ENCODE data around the gene DDX25. TPM values are rescaled to one million over a fixed set of nuclear protein-coding genes. Genes with fewer than 3 reads are reported as not detected.

The DDX25 gene
- total RNA-seq, 2 experiments from 2014 or later = not detected

DNA sequence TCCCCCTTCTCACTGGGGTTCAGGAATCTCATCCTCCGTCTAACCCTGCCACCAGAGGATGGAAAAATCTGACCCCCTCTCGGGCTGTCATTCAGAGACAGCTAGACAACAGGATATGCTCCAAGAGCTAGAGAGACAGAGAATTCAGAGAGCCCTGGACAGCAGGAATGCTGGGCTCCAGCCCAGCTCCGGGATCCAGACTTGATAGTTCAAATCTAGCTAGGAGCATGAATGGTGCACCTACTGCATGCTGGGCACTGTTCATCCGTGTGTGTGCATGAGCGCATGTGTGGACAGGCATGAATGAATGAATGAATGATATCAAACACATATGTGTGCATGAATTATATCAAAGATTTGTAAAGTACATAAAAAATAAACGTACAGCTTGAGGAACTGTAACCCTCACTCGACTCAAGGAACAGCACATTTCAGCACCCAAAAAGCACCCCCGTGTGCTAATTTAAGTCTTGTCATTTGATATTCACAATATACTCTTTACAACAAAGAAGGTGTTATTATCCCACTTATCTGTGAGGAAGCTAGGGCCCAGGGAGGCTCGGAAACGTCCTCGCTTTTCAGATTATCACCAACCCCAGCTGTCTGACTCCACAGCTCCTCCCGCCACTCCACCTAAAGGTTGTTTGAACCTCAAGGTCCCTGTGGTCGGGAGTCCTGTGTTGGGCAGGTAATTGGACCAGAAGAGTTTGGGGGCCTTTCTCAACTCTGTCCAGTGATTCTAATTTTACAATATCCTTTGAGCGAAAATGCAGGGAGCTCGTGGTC is 40.9 kb downstream of the DDX25 start:
- Histone ChIP-seq H3K27ac (ENCODE audit: low read depth in 1 of 2, low read length in 2 of 2) (no peak overlapping the region), H3K9me3 (ENCODE audit: control insufficient read depth in 1 of 2, insufficient read depth in 1 of 2, low read length in 2 of 2) (no peaks in the 10 kb centered on the region), H3K4me1 (ENCODE audit: insufficient read depth, low read length) (peaks cover 7% of the 10 kb centered on the region), H3K4me3 (ENCODE audit: low read length) (no peak overlapping the region), H3K36me3 (ENCODE audit: insufficient read depth, low read length) (no peaks in the 10 kb centered on the region), H3K27me3 (ENCODE audit: control insufficient read depth in 1 of 2, insufficient read depth in 2 of 2, low read length in 2 of 2) (peaks cover 0 to 3% of the 10 kb centered on the region in 2 experiments)
- H3K27me3 Mint-ChIP-seq = no peaks in the 10 kb centered on the region
- ChIA-PET CTCF (no interaction called here), POLR2A (no interaction called here)
- intact Hi-C loops (cut with DNase I, micrococcal nuclease) = no loop called here
- peaks cover 6% of the 10 kb centered on the region for H3K4me1 Mint-ChIP-seq (ENCODE audit: low read depth)
- DNase-seq (no peak), ATAC-seq (ENCODE audit: poor library complexity) (no peak)
- no peak overlapping the region for H3K27ac Mint-ChIP-seq
- H3K36me3 Mint-ChIP-seq (ENCODE audit: low read depth) = no peaks in the 10 kb centered on the region
- TF ChIP-seq, protein P1, sequence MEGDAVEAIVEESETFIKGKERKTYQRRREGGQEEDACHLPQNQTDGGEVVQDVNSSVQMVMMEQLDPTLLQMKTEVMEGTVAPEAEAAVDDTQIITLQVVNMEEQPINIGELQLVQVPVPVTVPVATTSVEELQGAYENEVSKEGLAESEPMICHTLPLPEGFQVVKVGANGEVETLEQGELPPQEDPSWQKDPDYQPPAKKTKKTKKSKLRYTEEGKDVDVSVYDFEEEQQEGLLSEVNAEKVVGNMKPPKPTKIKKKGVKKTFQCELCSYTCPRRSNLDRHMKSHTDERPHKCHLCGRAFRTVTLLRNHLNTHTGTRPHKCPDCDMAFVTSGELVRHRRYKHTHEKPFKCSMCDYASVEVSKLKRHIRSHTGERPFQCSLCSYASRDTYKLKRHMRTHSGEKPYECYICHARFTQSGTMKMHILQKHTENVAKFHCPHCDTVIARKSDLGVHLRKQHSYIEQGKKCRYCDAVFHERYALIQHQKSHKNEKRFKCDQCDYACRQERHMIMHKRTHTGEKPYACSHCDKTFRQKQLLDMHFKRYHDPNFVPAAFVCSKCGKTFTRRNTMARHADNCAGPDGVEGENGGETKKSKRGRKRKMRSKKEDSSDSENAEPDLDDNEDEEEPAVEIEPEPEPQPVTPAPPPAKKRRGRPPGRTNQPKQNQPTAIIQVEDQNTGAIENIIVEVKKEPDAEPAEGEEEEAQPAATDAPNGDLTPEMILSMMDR (IDR thresholded peaks at IDR 0.05) = no peak
- H3K4me3 Mint-ChIP-seq = no peak overlapping the region
- no peaks in the 10 kb centered on the region for H3K9me3 Mint-ChIP-seq

DNA sequence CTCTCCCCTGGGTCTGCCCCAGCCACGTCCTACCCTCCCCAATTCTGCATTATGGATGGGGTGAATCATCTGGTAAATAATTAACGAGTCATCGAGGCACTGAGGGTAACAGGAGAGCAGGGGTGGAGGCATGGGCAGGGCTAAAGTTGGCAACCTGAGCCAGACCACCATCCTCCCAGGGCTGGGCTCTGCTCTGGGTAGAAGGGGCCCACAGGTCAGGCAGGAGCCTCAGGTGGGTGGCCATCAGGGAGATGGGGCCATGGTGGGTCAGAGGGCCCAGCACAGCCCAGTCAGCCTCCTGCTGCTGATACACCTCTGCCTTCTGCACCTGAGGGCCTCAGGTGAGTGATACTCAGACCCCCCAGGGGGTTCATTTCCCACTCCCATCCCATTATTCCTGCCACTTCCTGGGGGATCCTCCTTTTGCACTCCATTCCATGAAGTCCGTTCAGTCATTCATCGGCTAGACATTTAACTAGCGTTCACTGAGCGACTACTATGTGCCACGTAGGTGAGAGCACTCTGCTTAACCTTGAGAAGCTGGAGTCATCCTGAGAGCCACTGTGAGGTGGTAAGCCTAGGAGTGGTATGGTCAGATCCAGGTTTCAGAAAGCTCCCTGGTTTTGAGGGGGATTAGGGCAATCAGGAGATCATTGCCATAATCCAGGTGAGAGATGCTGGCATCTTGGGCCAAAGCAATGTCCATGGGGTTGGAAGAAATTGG is 41.7 kb downstream of the DDX25 start, which contains the start of gene VSIG10L2:
VSIG10L2 (plus strand) TSS at position 248 of the 724 bp plus-strand sequence; CDS start at position 260, 12 bp downstream.
- Histone ChIP-seq H3K36me3 (ENCODE audit: insufficient read depth, low read length) (no peaks in the 10 kb centered on the region), H3K9me3 (ENCODE audit: control insufficient read depth in 1 of 2, insufficient read depth in 1 of 2, low read length in 2 of 2) (no peaks in the 10 kb centered on the region), H3K4me3 (ENCODE audit: low read length) (no peak within 1 kb of the TSS), H3K4me1 (ENCODE audit: insufficient read depth, low read length) (peaks cover 7% of the 10 kb centered on the region), H3K27me3 (ENCODE audit: control insufficient read depth in 1 of 2, insufficient read depth in 2 of 2, low read length in 2 of 2) (peaks cover 0 to 3% of the 10 kb centered on the region in 2 experiments), H3K27ac (ENCODE audit: low read depth in 1 of 2, low read length in 2 of 2) (no peak within 1 kb of the TSS)
- H3K4me1 Mint-ChIP-seq (ENCODE audit: low read depth) = peaks cover 6% of the 10 kb centered on the region
- CTCF ChIA-PET = no interaction called here
- no peak within 1 kb of the TSS for H3K27ac Mint-ChIP-seq
- H3K27me3 Mint-ChIP-seq = no peaks in the 10 kb centered on the region
- no peak for ATAC-seq (ENCODE audit: poor library complexity)
- H3K9me3 Mint-ChIP-seq = no peaks in the 10 kb centered on the region
- H3K4me3 Mint-ChIP-seq = no peak within 1 kb of the TSS
- TF ChIP-seq, protein P1 (IDR thresholded peaks at IDR 0.05) = no peak
- no peaks in the 10 kb centered on the region for H3K36me3 Mint-ChIP-seq (ENCODE audit: low read depth)
- POLR2A ChIA-PET = interaction anchor here (0.6 kb wide), 1 partner anchor 46 kb away, joined by 3 read pairs; no protein-coding TSS in a partner anchor
- intact Hi-C loops (cut with DNase I, micrococcal nuclease) = no loop called here
- no peak for DNase-seq

DNA sequence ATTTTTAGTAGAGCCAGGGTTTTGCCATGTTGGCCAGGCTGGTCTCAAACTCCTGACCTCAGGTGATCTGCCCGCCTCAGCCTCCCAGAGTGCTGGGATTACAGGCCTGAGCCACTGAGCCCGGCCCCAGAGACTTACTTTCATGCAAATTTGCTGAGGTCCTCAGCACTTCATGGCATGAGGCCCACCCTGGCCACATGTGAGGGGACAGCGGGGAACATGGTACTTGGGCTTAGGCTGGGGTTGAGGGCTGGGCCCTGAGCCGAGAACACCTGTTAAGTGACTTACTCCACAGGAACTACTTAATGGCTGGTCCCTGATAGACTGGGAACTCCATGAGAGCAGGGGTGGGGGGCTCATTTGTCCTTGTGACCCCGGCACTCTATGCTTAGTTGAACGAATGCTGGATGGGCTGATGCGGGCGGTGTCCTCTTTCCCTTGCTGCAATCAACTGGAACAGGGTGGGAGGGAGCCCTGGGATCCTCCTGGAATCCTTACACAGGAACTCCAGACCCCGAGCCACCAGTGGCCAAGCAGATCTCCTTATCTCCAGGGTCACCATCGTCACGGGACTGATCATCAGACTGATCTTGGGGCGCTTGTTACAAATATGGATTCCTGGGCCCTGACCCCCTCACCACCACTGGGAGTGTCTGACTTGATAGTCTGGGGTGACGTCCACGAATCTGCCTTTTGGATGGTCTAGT is 42.6 kb downstream of the DDX25 start:
- Histone ChIP-seq H3K27ac (ENCODE audit: low read depth in 1 of 2, low read length in 2 of 2) (no peak overlapping the region), H3K4me3 (ENCODE audit: low read length) (no peak overlapping the region), H3K9me3 (ENCODE audit: control insufficient read depth in 1 of 2, insufficient read depth in 1 of 2, low read length in 2 of 2) (no peaks in the 10 kb centered on the region), H3K4me1 (ENCODE audit: insufficient read depth, low read length) (peaks cover 6% of the 10 kb centered on the region), H3K36me3 (ENCODE audit: insufficient read depth, low read length) (no peaks in the 10 kb centered on the region), H3K27me3 (ENCODE audit: control insufficient read depth in 1 of 2, insufficient read depth in 2 of 2, low read length in 2 of 2) (peaks cover 0 to 3% of the 10 kb centered on the region in 2 experiments)
- POLR2A ChIA-PET = no interaction called here
- Mint-ChIP-seq H3K4me1 (ENCODE audit: low read depth) (peaks cover 6% of the 10 kb centered on the region), H3K27me3 (no peaks in the 10 kb centered on the region), H3K4me3 (no peak overlapping the region), H3K27ac (no peak overlapping the region), H3K9me3 (no peaks in the 10 kb centered on the region), H3K36me3 (ENCODE audit: low read depth) (no peaks in the 10 kb centered on the region)
- TF ChIP-seq, protein P1 (IDR thresholded peaks at IDR 0.05) = no peak
- intact Hi-C loops (cut with DNase I, micrococcal nuclease) = no loop called here
- ATAC-seq (ENCODE audit: poor library complexity) (no peak), DNase-seq (no peak)
- CTCF ChIA-PET = no interaction called here

Measured in CD4-positive, alpha-beta T cell (primary cell).